ENCODE results near the gene ANKRD40CL.
"Not testable (repeated sequence)": the region's sequence is repeated elsewhere in the genome, so short reads cannot be mapped to it uniquely, and the experiment has no call there.

DNA sequence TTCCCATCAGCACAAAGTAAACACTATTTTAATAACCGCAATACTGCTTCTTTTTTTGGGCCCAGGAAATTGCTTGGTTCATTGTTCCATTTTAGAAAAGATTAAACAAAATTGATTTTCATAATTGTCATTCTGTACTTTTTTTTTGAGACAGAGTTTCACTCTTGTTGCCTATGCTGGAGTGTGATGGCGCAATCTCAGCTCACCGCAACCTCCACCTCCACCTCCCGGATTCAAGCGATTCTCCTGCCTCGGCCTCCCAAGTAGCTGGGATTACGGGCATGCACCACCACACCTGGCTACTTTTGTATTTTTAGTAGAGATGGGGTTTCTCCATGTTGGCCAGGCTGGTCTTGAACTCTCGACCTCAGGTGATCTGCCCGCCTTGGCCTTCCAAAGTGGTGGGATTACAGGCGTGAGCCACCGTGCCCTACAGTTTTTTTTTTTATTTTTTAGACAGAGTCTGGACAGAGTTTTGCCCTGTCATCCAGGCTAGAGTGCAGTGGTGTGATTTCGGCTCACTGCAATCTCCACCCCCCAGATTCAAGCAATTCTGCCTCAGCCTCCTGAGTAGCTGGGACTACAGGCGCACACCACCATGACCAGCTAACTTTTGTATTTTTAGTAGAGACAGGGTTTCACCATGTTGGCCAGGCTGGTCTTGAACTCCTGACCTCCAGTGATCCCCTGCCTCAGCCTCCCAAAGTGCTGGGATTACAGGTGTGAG, 37.6 kb upstream of the ANKRD40CL start:
- TF ChIP-seq, protein P1, sequence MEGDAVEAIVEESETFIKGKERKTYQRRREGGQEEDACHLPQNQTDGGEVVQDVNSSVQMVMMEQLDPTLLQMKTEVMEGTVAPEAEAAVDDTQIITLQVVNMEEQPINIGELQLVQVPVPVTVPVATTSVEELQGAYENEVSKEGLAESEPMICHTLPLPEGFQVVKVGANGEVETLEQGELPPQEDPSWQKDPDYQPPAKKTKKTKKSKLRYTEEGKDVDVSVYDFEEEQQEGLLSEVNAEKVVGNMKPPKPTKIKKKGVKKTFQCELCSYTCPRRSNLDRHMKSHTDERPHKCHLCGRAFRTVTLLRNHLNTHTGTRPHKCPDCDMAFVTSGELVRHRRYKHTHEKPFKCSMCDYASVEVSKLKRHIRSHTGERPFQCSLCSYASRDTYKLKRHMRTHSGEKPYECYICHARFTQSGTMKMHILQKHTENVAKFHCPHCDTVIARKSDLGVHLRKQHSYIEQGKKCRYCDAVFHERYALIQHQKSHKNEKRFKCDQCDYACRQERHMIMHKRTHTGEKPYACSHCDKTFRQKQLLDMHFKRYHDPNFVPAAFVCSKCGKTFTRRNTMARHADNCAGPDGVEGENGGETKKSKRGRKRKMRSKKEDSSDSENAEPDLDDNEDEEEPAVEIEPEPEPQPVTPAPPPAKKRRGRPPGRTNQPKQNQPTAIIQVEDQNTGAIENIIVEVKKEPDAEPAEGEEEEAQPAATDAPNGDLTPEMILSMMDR (IDR thresholded peaks at IDR 0.05), result not testable (repeated sequence)
- TF ChIP-seq ZFX (IDR thresholded peaks at IDR 0.05; ENCODE audit: borderline replicate concordance), result not testable (repeated sequence)
